Astrocyte (in vitro differentiated cells and primary cell): ENCODE measurements around the gene PLAAT2.

ENCODE experiments used
- CTCF ChIP-seq: IDR thresholded peaks from 2 replicates; pipeline ENCODE4 v1.5.1; 2011; ENCODE audit warnings: low read depth, mild to moderate bottlenecking, inconsistent platforms, low read length, moderate library complexity; ENCODE audit not compliant: insufficient read depth
- EZH2 ChIP-seq: IDR thresholded peaks from 2 replicates; pipeline ENCODE4 v1.6.1; 2012; ENCODE audit warnings: mild to moderate bottlenecking, low read length, inconsistent platforms; ENCODE audit not compliant: insufficient read depth

GRCh38 chr11:63569570-63569969 lies 6.4 kb upstream of the PLAAT2 start:
- TF ChIP-seq CTCF (no peak), EZH2 (no peak)
